GM06990 (cell line): ENCODE measurements around the gene NDUFS6.
"Not testable (repeated sequence)": the region's sequence is repeated elsewhere in the genome, so short reads cannot be mapped to it uniquely, and the experiment has no call there.

Source experiments
- DNase-seq: peaks from one replicate; pipeline ENCODE4 v3.0.0-alpha.2; 2011; ENCODE audit not compliant: insufficient read length; ENCODE audit errors: extremely low read depth
- H3K27me3 ChIP-seq: replicated peaks from 2 replicates; pipeline ENCODE4 v1.6.0; 2011; ENCODE audit warnings: low read length; ENCODE audit not compliant: control insufficient read depth, insufficient read depth
- H3K36me3 ChIP-seq: 2 replicates; pipeline ENCODE4 v1.5.1; 2011; ENCODE audit warnings: low read length; ENCODE audit not compliant: control insufficient read depth, insufficient read depth
- H3K4me3 ChIP-seq: replicated peaks from 2 replicates; pipeline ENCODE4 v1.5.1; 2011; ENCODE audit warnings: low read depth, mild to moderate bottlenecking, control low read depth, low read length
- CTCF ChIP-seq: IDR thresholded peaks from 2 replicates; pipeline ENCODE4 v1.5.1; 2011; ENCODE audit warnings: low read length, control low read depth, mild to moderate bottlenecking, inconsistent platforms; ENCODE audit not compliant: insufficient read depth, poor library complexity, severe bottlenecking

NDUFS6 gene

GRCh38 chr5:1786621-1787471 lies 14.4 kb upstream of the NDUFS6 start:
- no peak for TF ChIP-seq CTCF
- no peaks in the 10 kb centered on the region for H3K27me3 ChIP-seq
- H3K4me3 ChIP-seq: no peak overlapping the region

GRCh38 chr5:1787472-1788047 lies 13.6 kb upstream of the NDUFS6 start:
- H3K36me3 ChIP-seq: no peaks in the 10 kb centered on the region

More at GRCh38 chr5:1786621-1787471, 14.4 kb upstream of the NDUFS6 start:
- H3K36me3 ChIP-seq: no peaks in the 10 kb centered on the region
- no peak for DNase-seq

GRCh38 chr5:1788200-1788599 lies 13.0 kb upstream of the NDUFS6 start:
- H3K4me3 ChIP-seq: no peak overlapping the region
- no peak for DNase-seq
- no peaks in the 10 kb centered on the region for H3K27me3 ChIP-seq
- no peak for TF ChIP-seq CTCF
- no peaks in the 10 kb centered on the region for H3K36me3 ChIP-seq

More at GRCh38 chr5:1787472-1788047, 13.6 kb upstream of the NDUFS6 start:
- Histone ChIP-seq H3K27me3 (no peaks in the 10 kb centered on the region), H3K4me3 (no peak overlapping the region)
- no peak for TF ChIP-seq CTCF
- no peak for DNase-seq

- Histone ChIP-seq H3K36me3 (no peaks in the 10 kb centered on the region), H3K27me3 (no peaks in the 10 kb centered on the region), H3K4me3 (no peak overlapping the region)
- no peak for DNase-seq
- TF ChIP-seq CTCF: no peak
These were observed 12.4 kb upstream of the NDUFS6 start for GRCh38 chr5:1788828-1789227.

GRCh38 chr5:1789438-1789833 lies 11.8 kb upstream of the NDUFS6 start:
- not testable (repeated sequence) for H3K36me3 ChIP-seq, H3K4me3 ChIP-seq, DNase-seq, H3K27me3 ChIP-seq

GRCh38 chr5:1789834-1790471 lies 11.3 kb upstream of the NDUFS6 start:
- Histone ChIP-seq H3K36me3 (peaks cover 3% of the 10 kb centered on the region; the same call in 1 of the 2 replicates), H3K27me3 (no peaks in the 10 kb centered on the region), H3K4me3 (no peak overlapping the region)
- TF ChIP-seq CTCF: no peak
- DNase-seq: no peak
